Stomach smooth muscle (tissue), 2 donors: ENCODE results near the gene PHLDB3.

Experiments used
- H3K27ac ChIP-seq: one replicate; pipeline ENCODE4 v1.7.0; 2013; ENCODE audit warnings: mild to moderate bottlenecking, low read length, inconsistent platforms
- H3K27me3 ChIP-seq, 2 donors: one replicate each; pipeline ENCODE4 v1.7.0; 2013; ENCODE audit warnings: low read length in 2 of 2; ENCODE audit not compliant: insufficient read depth in 2 of 2, control insufficient read depth in 1 of 2
- H3K36me3 ChIP-seq, 2 donors: one replicate each; pipeline ENCODE4 v1.7.0; 2013; ENCODE audit warnings: low read length in 2 of 2; ENCODE audit not compliant: control insufficient read depth in 2 of 2, insufficient read depth in 2 of 2
- H3K4me1 ChIP-seq: one replicate; pipeline ENCODE4 v1.7.0; 2013; ENCODE audit warnings: low read length; ENCODE audit not compliant: control insufficient read depth, insufficient read depth
- H3K4me3 ChIP-seq, 2 donors: one replicate each; pipeline ENCODE4 v1.7.0; 2013; ENCODE audit warnings: low read length in 2 of 2
- H3K9ac ChIP-seq, 2 donors: one replicate each; pipeline ENCODE4 v1.7.0; 2013; ENCODE audit warnings: low read length in 2 of 2, mild to moderate bottlenecking in 1 of 2
- H3K9me3 ChIP-seq, 2 donors: one replicate each; pipeline ENCODE4 v1.7.0; 2013; ENCODE audit warnings: low read length in 2 of 2; ENCODE audit not compliant: control insufficient read depth in 2 of 2
- donor health status: healthy.
- donor health status: Pancreatic carcinoma.

The PHLDB3 gene

DNA sequence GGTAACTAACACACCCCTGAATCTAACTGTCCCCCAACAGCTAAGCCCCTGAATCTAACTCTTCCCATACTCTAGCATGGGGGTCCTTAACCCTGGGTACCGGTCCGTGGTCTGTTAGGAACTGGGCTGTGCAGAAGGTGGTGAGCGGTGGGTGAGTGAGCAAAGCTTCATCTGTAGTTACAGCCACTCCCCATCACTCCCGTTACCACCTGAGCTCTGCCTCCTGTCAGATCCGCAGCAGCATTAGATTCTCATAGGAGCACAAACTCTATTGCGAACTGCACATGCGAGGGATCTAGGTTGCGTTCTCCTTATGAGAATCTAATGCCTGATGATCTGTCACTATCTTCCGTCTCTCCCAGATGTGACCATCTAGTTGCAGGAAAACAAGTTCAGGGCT, 6.2 kb upstream of the PHLDB3 start:
- Histone ChIP-seq H3K36me3 (peaks cover 11 to 15% of the 10 kb centered on the region in 2 donors), H3K4me3 (no peak overlapping the region), H3K27me3 (no peaks in the 10 kb centered on the region), H3K9me3 (no peaks in the 10 kb centered on the region), H3K27ac (no peak overlapping the region), H3K4me1 (no peaks in the 10 kb centered on the region), H3K9ac (no peak overlapping the region)

- peaks cover 14% of the 10 kb centered on the region for H3K4me1 ChIP-seq
- H3K36me3 ChIP-seq: peaks cover 11 to 15% of the 10 kb centered on the region in 2 donors
- no peaks in the 10 kb centered on the region for H3K27me3 ChIP-seq
- H3K9ac ChIP-seq: no peak overlapping the region
- no peak overlapping the region for H3K27ac ChIP-seq
- no peak overlapping the region for H3K4me3 ChIP-seq
- H3K9me3 ChIP-seq: no peaks in the 10 kb centered on the region
Observed at GRCh38 chr19:43507880-43508279, 3.3 kb upstream of the PHLDB3 start.

- Histone ChIP-seq H3K9me3 (no peaks in the 10 kb centered on the region), H3K9ac (no peak overlapping the region), H3K27me3 (no peaks in the 10 kb centered on the region), H3K27ac (no peak overlapping the region), H3K36me3 (peaks cover 11 to 15% of the 10 kb centered on the region in 2 donors), H3K4me1 (peaks cover 22% of the 10 kb centered on the region), H3K4me3 (no peak overlapping the region)
Observed at GRCh38 chr19:43506629-43507028, 2.1 kb upstream of the PHLDB3 start.

DNA sequence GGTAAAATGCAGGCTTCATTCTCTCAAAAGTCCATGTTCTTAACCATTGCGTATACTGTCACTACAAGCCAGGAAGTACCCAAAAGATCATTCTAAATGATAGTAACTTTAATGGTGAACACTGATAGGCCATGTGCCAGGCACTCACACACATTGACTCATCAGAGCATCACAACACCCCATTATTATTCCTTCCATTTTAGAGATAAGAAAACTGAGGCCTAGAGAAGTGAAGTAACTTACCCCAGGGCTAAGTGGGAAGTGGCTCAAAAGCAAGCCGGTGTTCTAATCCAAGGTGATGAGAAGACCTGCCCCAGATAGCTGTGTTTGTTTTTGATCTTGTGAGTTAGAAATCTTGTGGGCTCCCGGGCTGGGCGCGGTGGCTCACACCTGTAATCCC, 1.4 kb upstream of the PHLDB3 start:
- Histone ChIP-seq H3K4me3 (no peak overlapping the region), H3K9me3 (no peaks in the 10 kb centered on the region), H3K36me3 (peaks cover 8 to 15% of the 10 kb centered on the region in 2 donors), H3K9ac (no peak overlapping the region), H3K27ac (no peak overlapping the region), H3K4me1 (peaks cover 22% of the 10 kb centered on the region), H3K27me3 (no peaks in the 10 kb centered on the region)

- H3K9ac ChIP-seq: peak overlapping the region in 1 of 2 donors; percentile 76
Observed at GRCh38 chr19:43505186-43505456, 575 bp upstream of the PHLDB3 start.

GRCh38 chr19:43503501-43504425, 783 bp downstream of the PHLDB3 start:
- H3K4me3 ChIP-seq: peak overlapping the region; percentile 89 to 90
- H3K9ac ChIP-seq: peak overlapping the region; percentile 92
- peaks cover 4 to 5% of the 10 kb centered on the region in 2 donors for H3K36me3 ChIP-seq
- H3K27me3 ChIP-seq: no peaks in the 10 kb centered on the region
- peaks cover 22% of the 10 kb centered on the region for H3K4me1 ChIP-seq
- no peaks in the 10 kb centered on the region for H3K9me3 ChIP-seq
- peak overlapping the region; percentile 93 for H3K27ac ChIP-seq

More at GRCh38 chr19:43505186-43505456, 575 bp upstream of the PHLDB3 start:
- Histone ChIP-seq H3K27me3 (no peaks in the 10 kb centered on the region), H3K27ac (peak overlapping the region; percentile 93), H3K4me1 (peaks cover 22% of the 10 kb centered on the region), H3K4me3 (peak overlapping the region in 1 of 2 donors; percentile 89), H3K9me3 (no peaks in the 10 kb centered on the region), H3K36me3 (peaks cover 8 to 11% of the 10 kb centered on the region in 2 donors)

DNA sequence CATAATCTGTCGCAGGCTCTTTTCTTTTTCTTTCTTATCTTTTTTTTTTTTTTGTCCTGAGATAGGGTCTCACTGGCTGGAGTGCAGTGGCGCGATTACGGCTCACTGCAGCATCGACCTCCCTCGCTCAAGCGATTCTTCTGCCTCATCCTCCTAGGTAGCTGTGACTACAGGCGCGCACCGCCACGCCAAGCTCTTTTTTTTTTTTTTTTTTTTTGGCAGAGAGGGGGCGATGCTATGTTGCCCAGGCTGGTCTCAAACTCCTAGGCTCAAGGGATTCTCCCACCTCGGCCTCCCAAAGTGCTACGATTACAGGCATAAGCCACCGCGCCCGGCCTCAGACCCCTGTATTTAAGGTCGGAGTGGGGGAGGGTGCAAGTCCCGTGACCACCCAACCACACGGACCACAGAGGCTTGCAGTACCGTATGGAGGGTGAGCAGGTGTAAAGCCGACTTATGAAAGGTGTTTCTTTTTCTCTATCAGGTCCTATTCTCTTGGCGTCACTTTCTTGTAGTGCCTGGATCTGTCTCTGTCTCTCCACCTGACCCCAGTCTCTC, 2.0 kb downstream of the PHLDB3 start:
- H3K4me1 ChIP-seq: peaks cover 22% of the 10 kb centered on the region
- no peaks in the 10 kb centered on the region for H3K9me3 ChIP-seq
- H3K27me3 ChIP-seq: no peaks in the 10 kb centered on the region
- no peak overlapping the region for H3K27ac ChIP-seq
- H3K4me3 ChIP-seq: no peak overlapping the region
- H3K36me3 ChIP-seq: peaks cover 0 to 4% of the 10 kb centered on the region in 2 donors
- peak overlapping the region in 1 of 2 donors; percentile 51 for H3K9ac ChIP-seq

- no peak overlapping the region for H3K27ac ChIP-seq
Observed at GRCh38 chr19:43501661-43502418, 2.7 kb downstream of the PHLDB3 start.

GRCh38 chr19:43499042-43499441, 5.5 kb downstream of the PHLDB3 start:
- no peak overlapping the region for H3K27ac ChIP-seq
- H3K4me3 ChIP-seq: no peak overlapping the region
- H3K4me1 ChIP-seq: peaks cover 14% of the 10 kb centered on the region
- H3K9ac ChIP-seq: no peak overlapping the region
- H3K36me3 ChIP-seq: peaks cover 0 to 21% of the 10 kb centered on the region in 2 donors
- no peaks in the 10 kb centered on the region for H3K27me3 ChIP-seq
- no peaks in the 10 kb centered on the region for H3K9me3 ChIP-seq

More at GRCh38 chr19:43501661-43502418, 2.7 kb downstream of the PHLDB3 start:
- H3K4me3 ChIP-seq: peak overlapping the region in 1 of 2 donors; percentile 29
- no peaks in the 10 kb centered on the region for H3K27me3 ChIP-seq
- H3K9me3 ChIP-seq: no peaks in the 10 kb centered on the region
- peaks cover 22% of the 10 kb centered on the region for H3K4me1 ChIP-seq
- H3K36me3 ChIP-seq: peaks cover 0 to 8% of the 10 kb centered on the region in 2 donors
- no peak overlapping the region for H3K9ac ChIP-seq

GRCh38 chr19:43498233-43498842, 6.2 kb downstream of the PHLDB3 start:
- no peaks in the 10 kb centered on the region for H3K9me3 ChIP-seq

More at GRCh38 chr19:43498233-43498842, 6.2 kb downstream of the PHLDB3 start:
- peaks cover 0 to 21% of the 10 kb centered on the region in 2 donors for H3K36me3 ChIP-seq
- H3K4me3 ChIP-seq: no peak overlapping the region
- H3K9ac ChIP-seq: no peak overlapping the region
- H3K27ac ChIP-seq: no peak overlapping the region
- H3K27me3 ChIP-seq: no peaks in the 10 kb centered on the region
- peaks cover 13% of the 10 kb centered on the region for H3K4me1 ChIP-seq
